Activated T-helper 2 cell treated with anti-CD3 and anti-CD28 coated beads, Interferon-gamma antibody, Interleukin-2, Interleukin-4, amounts not matched to agents 10 μg/mL and 5 μg/mL and 100 μg/mL, durations not matched to agents 14 hours and 24 hours and 36 hours (primary cell): Measurements from ENCODE around the gene GSTA3. TPM values are rescaled to one million over a fixed set of nuclear protein-coding genes. Genes with fewer than 3 reads are reported as not detected.
"Not testable (repeated sequence)": the region's sequence is repeated elsewhere in the genome, so short reads cannot be mapped to it uniquely, and the experiment has no call there.

ENCODE experiments used
- DNase-seq: peaks from one replicate; pipeline ENCODE4 v3.0.0; 2021; ENCODE audit warnings: low spot score
- H3K27ac Mint-ChIP-seq: one replicate; pipeline ENCODE4 v1.8.0; 2021; ENCODE audit warnings: mixed read lengths
- H3K27me3 Mint-ChIP-seq: one replicate; pipeline ENCODE4 v1.8.0; 2021; ENCODE audit warnings: low read depth, mixed read lengths
- H3K36me3 Mint-ChIP-seq: one replicate; pipeline ENCODE4 v1.8.0; 2021; ENCODE audit warnings: low read depth, mixed read lengths
- H3K4me1 Mint-ChIP-seq: one replicate; pipeline ENCODE4 v1.8.0; 2021; ENCODE audit warnings: low read depth, mixed read lengths
- H3K4me3 Mint-ChIP-seq: one replicate; pipeline ENCODE4 v1.8.0; 2021; ENCODE audit warnings: low read depth, mild to moderate bottlenecking, moderate library complexity, mixed read lengths
- H3K9me3 Mint-ChIP-seq: one replicate; pipeline ENCODE4 v1.8.0; 2021; ENCODE audit warnings: mixed read lengths
- intact Hi-C: fragments of 100-400 bp; cut with micrococcal nuclease; formaldehyde crosslinking; loops from one replicate; pipeline ENCODE4 v1.15.1; 2023
- total RNA-seq: library from RNA; stranded (reverse); gene quantifications from 2 replicates; pipeline ENCODE4 v1.2.3, GENCODE V29; 2022

Gene GSTA3
- not detected in 2 replicates for total RNA-seq

GRCh38 chr6:52909531-52909930 lies at the start of gene GSTA3:
GSTA3 (minus strand) TSS chr6:52909698; CDS start chr6:52905834, 3,864 bp downstream.
- H3K9me3 Mint-ChIP-seq: peaks cover 6% of the 10 kb centered on the region

GRCh38 chr6:52958546-52959255 lies 49.2 kb upstream of the GSTA3 start:
- intact Hi-C loops: no loop called here
- Mint-ChIP-seq H3K4me1 (no peaks in the 10 kb centered on the region), H3K27ac (no peak overlapping the region), H3K27me3 (peaks cover 8% of the 10 kb centered on the region), H3K9me3 (no peaks in the 10 kb centered on the region), H3K36me3 (no peaks in the 10 kb centered on the region), H3K4me3 (no peak overlapping the region)
- DNase-seq: no peak

More at GRCh38 chr6:52909531-52909930, at the start of gene GSTA3:
- intact Hi-C loops: no loop called here
- no peak for DNase-seq
- Mint-ChIP-seq H3K4me3 (no peak within 1 kb of the TSS), H3K4me1 (no peaks in the 10 kb centered on the region), H3K36me3 (no peaks in the 10 kb centered on the region), H3K27ac (no peak within 1 kb of the TSS), H3K27me3 (peaks cover 4% of the 10 kb centered on the region)

DNA sequence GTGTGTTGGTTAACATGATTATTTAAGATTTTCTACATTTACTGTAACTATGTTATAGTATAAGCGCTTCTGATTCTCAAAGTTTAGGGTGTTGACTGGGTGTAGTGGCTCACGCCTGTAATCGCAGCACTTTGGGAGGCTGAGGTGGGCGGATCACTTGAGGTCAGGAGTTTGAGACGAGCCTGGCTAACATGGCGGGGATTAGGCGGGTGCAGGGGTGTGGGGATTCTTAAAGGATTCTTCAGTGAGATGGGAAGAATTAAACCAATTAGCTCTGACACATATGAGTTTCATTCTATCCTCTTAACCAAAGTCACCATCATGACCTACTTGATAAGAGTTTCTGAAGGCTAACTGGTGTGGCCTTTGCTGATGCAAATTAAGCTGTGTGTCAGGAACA lies 46.4 kb upstream of the GSTA3 start:
- intact Hi-C loops: no loop called here
- DNase-seq: no peak
- Mint-ChIP-seq H3K27me3 (peaks cover 8% of the 10 kb centered on the region), H3K4me1 (no peaks in the 10 kb centered on the region), H3K36me3 (no peaks in the 10 kb centered on the region), H3K4me3 (no peak overlapping the region), H3K27ac (no peak overlapping the region), H3K9me3 (no peaks in the 10 kb centered on the region)

- H3K27me3 Mint-ChIP-seq: peaks cover 8% of the 10 kb centered on the region
- DNase-seq: no peak
- H3K27ac Mint-ChIP-seq: no peak overlapping the region
- H3K4me1 Mint-ChIP-seq: no peaks in the 10 kb centered on the region
- intact Hi-C loops: no loop called here
- H3K36me3 Mint-ChIP-seq: no peaks in the 10 kb centered on the region
- no peaks in the 10 kb centered on the region for H3K9me3 Mint-ChIP-seq
- no peak overlapping the region for H3K4me3 Mint-ChIP-seq
Measured at GRCh38 chr6:52953911-52954839, 44.7 kb upstream of the GSTA3 start.

DNA sequence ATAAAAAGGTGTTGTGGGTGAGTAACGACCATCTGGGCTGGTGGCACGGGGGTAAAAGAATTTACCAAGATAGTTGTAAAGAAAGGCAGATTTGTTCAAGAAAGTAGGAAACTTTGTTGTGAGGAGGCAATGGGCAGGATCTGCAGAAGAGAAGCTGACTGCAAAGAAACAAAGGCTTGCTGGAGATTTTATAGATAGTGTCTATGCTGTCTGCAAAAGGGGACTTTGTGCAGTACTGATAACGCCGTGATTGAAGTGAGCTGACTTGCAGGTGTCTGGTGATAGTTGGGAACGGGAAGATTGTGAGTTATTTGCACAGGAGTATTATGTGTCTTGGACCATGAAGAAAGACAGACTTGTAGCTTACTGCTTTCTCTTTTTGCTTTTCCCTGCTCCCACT lies 36.8 kb upstream of the GSTA3 start:
- Mint-ChIP-seq H3K36me3 (no peaks in the 10 kb centered on the region), H3K27me3 (peaks cover 20% of the 10 kb centered on the region), H3K9me3 (no peaks in the 10 kb centered on the region), H3K4me1 (peaks cover 3% of the 10 kb centered on the region), H3K27ac (no peak overlapping the region), H3K4me3 (no peak overlapping the region)
- intact Hi-C loops: no loop called here
- DNase-seq: no peak

DNA sequence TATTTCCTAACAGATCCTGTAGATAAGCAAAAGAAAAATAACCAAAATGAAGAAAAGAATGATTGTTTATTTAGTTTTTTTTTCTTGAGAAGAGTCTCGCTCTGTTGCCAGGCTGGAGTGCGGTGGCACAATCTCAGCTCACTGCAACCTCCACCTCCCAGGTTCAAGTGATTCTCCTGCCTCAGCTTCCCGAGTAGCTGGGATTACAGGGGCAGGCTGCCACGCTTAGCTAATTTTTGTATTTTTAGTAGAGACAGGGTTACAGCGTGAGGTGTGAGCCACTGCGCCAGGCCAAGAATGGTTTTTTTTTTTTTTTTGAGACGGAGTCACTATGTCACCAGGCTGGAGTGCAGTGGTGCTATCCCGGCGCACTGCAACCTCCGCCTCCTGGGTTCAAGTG lies 33.3 kb upstream of the GSTA3 start:
- H3K36me3 Mint-ChIP-seq, intact Hi-C loops, H3K4me3 Mint-ChIP-seq, H3K27ac Mint-ChIP-seq, H3K9me3 Mint-ChIP-seq, H3K4me1 Mint-ChIP-seq, DNase-seq: not testable (repeated sequence)
- H3K27me3 Mint-ChIP-seq: peaks cover 11% of the 10 kb centered on the region

GRCh38 chr6:52942221-52942620 lies 32.7 kb upstream of the GSTA3 start:
- DNase-seq: no peak
- intact Hi-C loops: no loop called here
- Mint-ChIP-seq H3K27ac (no peak overlapping the region), H3K36me3 (no peaks in the 10 kb centered on the region), H3K9me3 (no peaks in the 10 kb centered on the region), H3K4me3 (no peak overlapping the region), H3K27me3 (peaks cover 6% of the 10 kb centered on the region), H3K4me1 (peaks cover 3% of the 10 kb centered on the region)

DNA sequence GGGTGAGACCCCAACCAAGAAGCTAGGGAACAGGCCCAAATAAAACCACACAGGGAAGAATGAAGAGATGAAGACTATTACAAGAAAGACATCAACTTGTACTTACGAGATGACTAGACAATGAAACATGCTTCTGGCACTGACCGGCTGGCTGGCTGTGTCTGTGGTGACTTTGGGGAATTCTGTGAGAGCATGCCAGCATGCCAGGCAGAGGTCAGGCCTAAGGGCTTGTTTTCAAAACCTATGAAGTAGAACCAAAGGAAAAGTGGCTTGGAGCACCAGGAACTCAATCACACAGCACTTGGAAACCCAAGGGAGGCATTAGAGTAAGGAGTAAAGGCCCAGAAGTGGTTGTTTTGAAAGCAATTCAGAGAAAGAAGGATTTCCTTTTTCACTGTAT lies 28.4 kb upstream of the GSTA3 start:
- Mint-ChIP-seq H3K27ac (no peak overlapping the region), H3K36me3 (no peaks in the 10 kb centered on the region), H3K4me3 (no peak overlapping the region), H3K27me3 (no peaks in the 10 kb centered on the region), H3K4me1 (no peaks in the 10 kb centered on the region), H3K9me3 (no peaks in the 10 kb centered on the region)
- no peak for DNase-seq
- intact Hi-C loops: no loop called here

DNA sequence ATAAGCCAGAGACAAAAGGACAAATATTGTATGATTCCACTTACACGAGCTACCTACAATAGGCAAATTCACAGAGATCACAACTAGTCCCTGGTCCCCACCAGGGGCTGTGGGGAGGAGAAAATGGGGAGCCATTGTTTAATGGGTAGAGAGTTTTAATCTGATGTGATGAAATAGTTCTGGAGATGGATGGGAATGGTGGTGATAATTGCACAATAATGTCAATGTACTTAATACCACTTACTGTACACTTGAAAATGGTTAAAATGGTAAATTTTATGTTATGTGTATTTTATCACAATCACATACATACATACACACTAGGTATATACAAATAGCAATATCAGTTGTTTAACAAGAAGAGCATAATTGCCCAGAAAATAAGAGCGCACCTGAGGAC lies 24.3 kb upstream of the GSTA3 start:
- Mint-ChIP-seq H3K4me1 (no peaks in the 10 kb centered on the region), H3K9me3 (no peaks in the 10 kb centered on the region), H3K27me3 (no peaks in the 10 kb centered on the region), H3K4me3 (no peak overlapping the region), H3K27ac (no peak overlapping the region), H3K36me3 (no peaks in the 10 kb centered on the region)
- DNase-seq: no peak
- intact Hi-C loops: no loop called here

GRCh38 chr6:52931351-52931750 lies 21.9 kb upstream of the GSTA3 start:
- intact Hi-C loops: no loop called here

DNA sequence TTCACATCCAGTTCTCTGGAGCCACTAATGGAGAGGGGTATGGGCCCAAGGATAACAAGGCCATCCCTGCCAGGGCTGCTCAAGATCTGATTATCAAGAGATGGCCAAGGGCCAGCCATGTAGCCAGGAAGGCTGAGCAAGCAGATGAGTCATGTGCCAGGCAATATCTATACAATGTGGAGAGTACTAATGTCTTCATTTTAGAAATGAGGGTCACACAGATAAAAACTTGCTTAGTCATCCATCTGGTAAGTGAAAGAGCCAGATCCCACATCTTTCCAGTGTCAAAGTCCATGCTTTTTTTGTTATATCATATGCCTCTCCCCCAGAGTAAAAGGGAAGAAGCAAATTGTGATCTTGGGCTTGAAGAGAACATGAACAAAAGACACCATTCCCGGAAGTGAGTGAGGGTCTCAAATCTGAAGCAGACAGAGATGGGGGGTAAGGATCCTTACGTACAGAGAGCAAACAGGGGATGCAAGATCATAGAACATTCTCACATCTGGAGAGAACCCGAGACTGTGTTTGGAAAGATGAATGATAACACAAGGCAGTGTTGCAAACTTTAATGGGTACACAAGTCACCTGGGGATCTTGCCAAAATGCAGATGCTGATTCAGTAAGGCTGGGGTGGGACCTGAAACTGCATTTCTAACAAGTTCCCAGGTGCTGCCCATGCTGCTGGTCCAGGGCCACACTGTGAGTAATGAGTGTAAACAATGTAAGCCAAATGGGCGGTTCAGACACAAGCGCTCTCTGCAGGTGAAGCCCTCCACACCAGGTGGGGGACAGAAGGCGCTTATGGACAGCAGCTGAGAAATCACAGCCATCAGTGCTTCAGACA lies 20.0 kb upstream of the GSTA3 start:
- peaks cover 5% of the 10 kb centered on the region for H3K27me3 Mint-ChIP-seq
- no peak overlapping the region for H3K4me3 Mint-ChIP-seq
- H3K27ac Mint-ChIP-seq: no peak overlapping the region
- intact Hi-C loops: no loop called here
- no peak for DNase-seq
- no peaks in the 10 kb centered on the region for H3K4me1 Mint-ChIP-seq
- H3K9me3 Mint-ChIP-seq: no peaks in the 10 kb centered on the region
- H3K36me3 Mint-ChIP-seq: no peaks in the 10 kb centered on the region

More at GRCh38 chr6:52931351-52931750, 21.9 kb upstream of the GSTA3 start:
- H3K4me3 Mint-ChIP-seq: no peak overlapping the region
- H3K27ac Mint-ChIP-seq: no peak overlapping the region
- H3K4me1 Mint-ChIP-seq: no peaks in the 10 kb centered on the region
- peaks cover 5% of the 10 kb centered on the region for H3K27me3 Mint-ChIP-seq
- H3K36me3 Mint-ChIP-seq: no peaks in the 10 kb centered on the region
- H3K9me3 Mint-ChIP-seq: no peaks in the 10 kb centered on the region
- DNase-seq: no peak

GRCh38 chr6:52927451-52927850 lies 18.0 kb upstream of the GSTA3 start:
- no peaks in the 10 kb centered on the region for H3K36me3 Mint-ChIP-seq
- H3K27me3 Mint-ChIP-seq: peaks cover 5% of the 10 kb centered on the region
- DNase-seq: no peak
- no peak overlapping the region for H3K4me3 Mint-ChIP-seq
- intact Hi-C loops: no loop called here
- H3K27ac Mint-ChIP-seq: no peak overlapping the region
- H3K9me3 Mint-ChIP-seq: no peaks in the 10 kb centered on the region
- H3K4me1 Mint-ChIP-seq: no peaks in the 10 kb centered on the region
